ENCODE measurements around the gene ARHGAP44. TPM values are rescaled to one million over a fixed set of nuclear protein-coding genes. Genes with fewer than 3 reads are reported as not detected.

Gene ARHGAP44
- polyA plus RNA-seq, 1 donor (not counting 4 experiments of a cell fraction or from before 2014, with no cell fraction given) = 2.2 TPM

- H3K9me3 ChIP-seq (ENCODE audit: control insufficient read depth, low read depth, low read length) = no peaks in the 10 kb centered on the region
- H3K9ac ChIP-seq (ENCODE audit: control insufficient read depth, extremely low read depth, insufficient read depth, low read length) = no peak overlapping the region
- no peak overlapping the region for H3K4me3 ChIP-seq (ENCODE audit: control insufficient read depth in 2 of 3, extremely low read depth in 1 of 3, insufficient read depth in 2 of 3, low read depth in 1 of 3, low read length in 3 of 3)
- no peak for TF ChIP-seq EZH2 (IDR thresholded peaks at IDR 0.05; ENCODE audit: low read length)
- TF ChIP-seq CTCF (optimal IDR thresholded peaks at IDR 0.05 in 1 of 3, IDR thresholded peaks at IDR 0.05 in 1 of 3, conservative IDR thresholded peaks at IDR 0.05 in 1 of 3; ENCODE audit: extremely low read depth in 1 of 3, insufficient read depth in 2 of 3, low read length in 3 of 3) = no peak
- FAIRE-seq (no peak), DNase-seq (ENCODE audit: low read depth, low spot score) (no peak)
- no peaks in the 10 kb centered on the region for H3K9me1 ChIP-seq (ENCODE audit: control insufficient read depth, extremely low read depth, insufficient read depth, low read length)
- no peaks in the 10 kb centered on the region for H3K36me3 ChIP-seq (ENCODE audit: control insufficient read depth in 2 of 2, extremely low read depth in 1 of 2, insufficient read depth in 2 of 2, low read length in 2 of 2)
- peaks cover 4% of the 10 kb centered on the region for H3K4me1 ChIP-seq (ENCODE audit: control insufficient read depth, extremely low read depth, insufficient read depth, low read length)
- no peaks in the 10 kb centered on the region for H3K79me2 ChIP-seq (ENCODE audit: control insufficient read depth, insufficient read depth, low read length)
- no peaks in the 10 kb centered on the region for H3K27me3 ChIP-seq (ENCODE audit: control insufficient read depth, extremely low read depth, insufficient read depth, low read length)
- no peak overlapping the region for H2AFZ ChIP-seq (ENCODE audit: control insufficient read depth, low read length)
- no peak overlapping the region for H3K4me2 ChIP-seq (ENCODE audit: control insufficient read depth, extremely low read depth, insufficient read depth, low read depth, low read length)
- dilution Hi-C loops (cut with MboI; ENCODE audit: extremely low pct_ligation_motif_present, low sequenced_read_pairs) = no loop called here
- no peak overlapping the region for H3K27ac ChIP-seq (ENCODE audit: control insufficient read depth, insufficient read depth, low read length)
- H4K20me1 ChIP-seq (ENCODE audit: control insufficient read depth, extremely low read depth, insufficient read depth, low read length) = no peaks in the 10 kb centered on the region
These were observed 128.1 kb downstream of the ARHGAP44 start for GRCh38 chr17:12917399-12917798.

GRCh38 chr17:12918142-12918541 lies 128.8 kb downstream of the ARHGAP44 start:
- DNase-seq (ENCODE audit: low read depth, low spot score) (no peak), FAIRE-seq (peak; percentile 55)
- Histone ChIP-seq H2AFZ (ENCODE audit: control insufficient read depth, low read length) (no peak overlapping the region), H3K79me2 (ENCODE audit: control insufficient read depth, insufficient read depth, low read length) (no peaks in the 10 kb centered on the region), H3K4me1 (ENCODE audit: control insufficient read depth, extremely low read depth, insufficient read depth, low read length) (peaks cover 4% of the 10 kb centered on the region), H3K9ac (ENCODE audit: control insufficient read depth, extremely low read depth, insufficient read depth, low read length) (no peak overlapping the region), H3K36me3 (ENCODE audit: control insufficient read depth in 2 of 2, extremely low read depth in 1 of 2, insufficient read depth in 2 of 2, low read length in 2 of 2) (no peaks in the 10 kb centered on the region), H3K9me1 (ENCODE audit: control insufficient read depth, extremely low read depth, insufficient read depth, low read length) (no peaks in the 10 kb centered on the region), H3K9me3 (ENCODE audit: control insufficient read depth, low read depth, low read length) (no peaks in the 10 kb centered on the region), H3K4me2 (ENCODE audit: control insufficient read depth, extremely low read depth, insufficient read depth, low read depth, low read length) (no peak overlapping the region), H3K27ac (ENCODE audit: control insufficient read depth, insufficient read depth, low read length) (no peak overlapping the region), H3K27me3 (ENCODE audit: control insufficient read depth, extremely low read depth, insufficient read depth, low read length) (no peaks in the 10 kb centered on the region), H3K4me3 (ENCODE audit: control insufficient read depth in 2 of 3, extremely low read depth in 1 of 3, insufficient read depth in 2 of 3, low read depth in 1 of 3, low read length in 3 of 3) (no peak overlapping the region), H4K20me1 (ENCODE audit: control insufficient read depth, extremely low read depth, insufficient read depth, low read length) (no peaks in the 10 kb centered on the region)
- TF ChIP-seq CTCF (optimal IDR thresholded peaks at IDR 0.05 in 1 of 3, IDR thresholded peaks at IDR 0.05 in 1 of 3, conservative IDR thresholded peaks at IDR 0.05 in 1 of 3; ENCODE audit: extremely low read depth in 1 of 3, insufficient read depth in 2 of 3, low read length in 3 of 3) = no peak
- TF ChIP-seq EZH2 (IDR thresholded peaks at IDR 0.05; ENCODE audit: low read length) = no peak
- dilution Hi-C loops (cut with MboI; ENCODE audit: extremely low pct_ligation_motif_present, low sequenced_read_pairs) = no loop called here
